Right atrium auricular region (tissue), 2 donors: ENCODE data around the gene MET. TPM values are rescaled to one million over a fixed set of nuclear protein-coding genes. Genes with fewer than 3 reads are reported as not detected.

ENCODE experiments used
- DNase-seq: peaks from one replicate; pipeline ENCODE4 v3.0.0-alpha.2; 2019; ENCODE audit warnings: low spot score
- H3K27ac ChIP-seq, 2 donors: fragments of 200-600 bp; sonication (generic); 1 replicate in 1 of 2; 2 replicates in 1 of 2; pipeline ENCODE4 v1.5.1; 2016 to 2019
- H3K27me3 ChIP-seq, 2 donors: fragments of 200-600 bp; sonication (generic); one replicate each; pipeline versions ENCODE4 v1.5.1 to v1.6.0; 2017 to 2019
- H3K36me3 ChIP-seq: fragments of 200-600 bp; sonication (generic); one replicate; pipeline ENCODE4 v1.5.1; 2016
- H3K4me1 ChIP-seq, 2 donors: fragments of 200-600 bp; sonication (generic); one replicate each; pipeline versions ENCODE4 v1.5.1 to v1.6.0; 2017 to 2019
- H3K4me3 ChIP-seq, 2 donors: fragments of 200-600 bp; sonication (generic); 1 replicate in 1 of 2; 2 replicates in 1 of 2; pipeline ENCODE4 v1.5.1; 2017 to 2019; ENCODE audit warnings: mild to moderate bottlenecking in 1 of 2, moderate library complexity in 1 of 2
- H3K9me3 ChIP-seq, 2 donors: fragments of 200-600 bp; sonication (generic); one replicate each; pipeline ENCODE4 v1.5.1; 2019
- CTCF ChIP-seq, 2 donors: fragments of 200-600 bp; sonication (generic); IDR thresholded peaks; one replicate each; pipeline ENCODE4 v1.5.1; 2019; ENCODE audit warnings: antibody characterized with exemption in 2 of 2
- total RNA-seq, 2 donors: library from RNA; depleted of rRNA; stranded (reverse); fragments of >200 nt; gene quantifications; one replicate each; pipeline ENCODE4 v1.1.0, GENCODE V29; 2016

MET gene
- total RNA-seq, 2 donors from 2014 or later, result 16.1 to 17.5 TPM

- Histone ChIP-seq H3K4me1 (peaks cover 0 to 6% of the 10 kb centered on the region in 2 donors), H3K9me3 (no peaks in the 10 kb centered on the region), H3K4me3 (no peak overlapping the region), H3K27ac (no peak overlapping the region), H3K27me3 (no peaks in the 10 kb centered on the region), H3K36me3 (no peaks in the 10 kb centered on the region)
- no peak for DNase-seq
- TF ChIP-seq CTCF (IDR thresholded peaks at IDR 0.05), result no peak
Observed at GRCh38 chr7:116702046-116702785, 30.2 kb downstream of the MET start.

- Histone ChIP-seq H3K36me3 (no peaks in the 10 kb centered on the region), H3K27me3 (no peaks in the 10 kb centered on the region), H3K4me3 (no peak overlapping the region), H3K4me1 (no peaks in the 10 kb centered on the region), H3K9me3 (no peaks in the 10 kb centered on the region), H3K27ac (no peak overlapping the region)
- DNase-seq, result no peak
- TF ChIP-seq CTCF (IDR thresholded peaks at IDR 0.05), result no peak
Observed at GRCh38 chr7:116704650-116705228, 32.7 kb downstream of the MET start.

GRCh38 chr7:116705419-116705818, 33.4 kb downstream of the MET start:
- Histone ChIP-seq H3K27me3 (no peaks in the 10 kb centered on the region), H3K4me1 (no peaks in the 10 kb centered on the region), H3K27ac (no peak overlapping the region), H3K36me3 (no peaks in the 10 kb centered on the region), H3K9me3 (no peaks in the 10 kb centered on the region), H3K4me3 (no peak overlapping the region)
- no peak for DNase-seq
- TF ChIP-seq CTCF (IDR thresholded peaks at IDR 0.05), result no peak

- Histone ChIP-seq H3K4me3 (no peak overlapping the region), H3K36me3 (no peaks in the 10 kb centered on the region), H3K27me3 (no peaks in the 10 kb centered on the region), H3K27ac (no peak overlapping the region), H3K9me3 (no peaks in the 10 kb centered on the region), H3K4me1 (no peaks in the 10 kb centered on the region)
- no peak for DNase-seq
- TF ChIP-seq CTCF (IDR thresholded peaks at IDR 0.05), result no peak
Observed at GRCh38 chr7:116706668-116707126, 34.7 kb downstream of the MET start.

- Histone ChIP-seq H3K36me3 (no peaks in the 10 kb centered on the region), H3K4me3 (no peak overlapping the region), H3K27me3 (no peaks in the 10 kb centered on the region), H3K9me3 (no peaks in the 10 kb centered on the region), H3K4me1 (no peaks in the 10 kb centered on the region), H3K27ac (no peak overlapping the region)
- DNase-seq, result no peak
- no peak for TF ChIP-seq CTCF (IDR thresholded peaks at IDR 0.05)
Observed at GRCh38 chr7:116707289-116707688, 35.3 kb downstream of the MET start.
